Kidney (tissue), 14 donors: Measurements from ENCODE around the gene PDE9A. TPM values are rescaled to one million over a fixed set of nuclear protein-coding genes. Genes with fewer than 3 reads are reported as not detected.

ENCODE experiments used
- DNase-seq, 5 donors: peaks; one replicate each; pipeline ENCODE4 v3.0.0-alpha.2; 2013 to 2020
- FAIRE-seq: peaks from 2 replicates; lab custom pipeline; 2012; peaks lifted over from hg19 to GRCh38; lab: Jason Lieb, UNC
- H3K27ac ChIP-seq, 2 donors: one replicate each; pipeline ENCODE4 v1.7.0; 2013; ENCODE audit warnings: low read depth in 2 of 2, low read length in 2 of 2, inconsistent platforms in 1 of 2
- H3K27me3 ChIP-seq: one replicate; pipeline ENCODE4 v1.7.1; 2013; ENCODE audit warnings: low read length, inconsistent platforms; ENCODE audit not compliant: control insufficient read depth, insufficient read depth
- H3K36me3 ChIP-seq, 3 donors: one replicate each; pipeline versions ENCODE4 v1.7.0 to v1.7.1; 2013; ENCODE audit warnings: low read length in 3 of 3, control low read depth in 1 of 3, inconsistent platforms in 1 of 3; ENCODE audit not compliant: insufficient read depth in 3 of 3, control insufficient read depth in 2 of 3
- H3K4me1 ChIP-seq, 3 donors: one replicate each; pipeline versions ENCODE4 v1.7.0 to v1.7.1; 2013; ENCODE audit warnings: low read length in 3 of 3, inconsistent platforms in 1 of 3, low read depth in 1 of 3; ENCODE audit not compliant: control insufficient read depth in 2 of 3, insufficient read depth in 2 of 3
- H3K4me3 ChIP-seq, 3 donors: one replicate each; pipeline versions ENCODE4 v1.7.0 to v1.8.1; 2013; ENCODE audit warnings: low read length in 3 of 3, control low read depth in 1 of 3, inconsistent platforms in 1 of 3
- H3K9ac ChIP-seq, 3 donors: one replicate each; pipeline versions ENCODE4 v1.7.0 to v1.7.1; 2013; ENCODE audit warnings: low read length in 3 of 3, control low read depth in 1 of 3, inconsistent platforms in 1 of 3
- H3K9me3 ChIP-seq, 3 donors: one replicate each; pipeline versions ENCODE4 v1.7.0 to v1.7.1; 2013; ENCODE audit warnings: low read length in 3 of 3, control low read depth in 1 of 3, inconsistent platforms in 1 of 3; ENCODE audit not compliant: control insufficient read depth in 2 of 3, insufficient read depth in 1 of 3
- CTCF ChIP-seq: IDR thresholded peaks from 3 replicates; pipeline ENCODE4 v1.5.1; 2012; ENCODE audit warnings: mild to moderate bottlenecking, moderate library complexity, borderline replicate concordance; ENCODE audit not compliant: insufficient read depth; ENCODE audit errors: extremely low read depth
- intact Hi-C: fragments of 100-400 bp; cut with DNase I; formaldehyde crosslinking; loops from one replicate; pipeline ENCODE4 v1.11.1; 2022
- polyA plus RNA-seq: library from polyadenylated mRNA; stranded (reverse); fragments of 350-450 nt; fragmentation: Illumina TruSeq; extraction: RNeasy Lipid Tissue Mini Kit (QIAGEN cat#74804); gene quantifications from one replicate; pipeline ENCODE4 v1.2.3, GENCODE V29; 2014; ENCODE audit warnings: low read depth, low replicate concordance; ENCODE audit not compliant: insufficient read depth
- total RNA-seq: library from RNA; stranded (reverse); fragmentation: NEBNext Ultra II Directional; extraction: Animal tissue kit (Norgen Biotek cat#: 25700); gene quantifications from one replicate; pipeline ENCODE4 v1.2.1, GENCODE V29; 2021
- donor health status: control.
- donor health status: control.
- donor health status: control.
- donor health status: control.
- donor health status: control.
- donor health status: DM: yes; HTN: yes; CAD: no.
- donor health status: Normal renal cell carcinoma (clear cell type).

Gene PDE9A
- total and polyA plus RNA-seq, 2 donors from 2014 or later = 30.1 to 39.0 TPM

GRCh38 chr21:42676808-42677207 lies 23.4 kb downstream of the PDE9A start:
- Histone ChIP-seq H3K27me3 (no peaks in the 10 kb centered on the region), H3K36me3 (peaks cover 0 to 4% (median 0%) of the 10 kb centered on the region in 3 donors), H3K4me1 (peaks cover 0 to 9% (median 4%) of the 10 kb centered on the region in 3 donors), H3K4me3 (no peak overlapping the region), H3K9ac (no peak overlapping the region), H3K27ac (no peak overlapping the region), H3K9me3 (no peaks in the 10 kb centered on the region)
- intact Hi-C loops = no loop called here
- DNase-seq = peak in 3 of 5 donors; percentile 56 to 65 (median 59)
- no peak for TF ChIP-seq CTCF
- FAIRE-seq = no peak

GRCh38 chr21:42677339-42678321 lies 24.2 kb downstream of the PDE9A start:
- no peaks in the 10 kb centered on the region for H3K27me3 ChIP-seq
- H3K4me1 ChIP-seq = peaks cover 0 to 8% (median 4%) of the 10 kb centered on the region in 3 donors
- DNase-seq = peak in 3 of 5 donors; percentile 51 to 88 (median 69)
- H3K9me3 ChIP-seq = no peaks in the 10 kb centered on the region
- H3K27ac ChIP-seq = no peak overlapping the region
- intact Hi-C loops = no loop called here
- peaks cover 0 to 4% (median 0%) of the 10 kb centered on the region in 3 donors for H3K36me3 ChIP-seq
- TF ChIP-seq CTCF = no peak
- H3K9ac ChIP-seq = peak overlapping the region in 1 of 3 donors; percentile 19
- no peak for FAIRE-seq
- no peak overlapping the region for H3K4me3 ChIP-seq

- FAIRE-seq (no peak), DNase-seq (no peak)
- intact Hi-C loops = no loop called here
- no peak for TF ChIP-seq CTCF
- Histone ChIP-seq H3K27ac (no peak overlapping the region), H3K9ac (no peak overlapping the region), H3K36me3 (peaks cover 0 to 4% (median 0%) of the 10 kb centered on the region in 3 donors), H3K9me3 (no peaks in the 10 kb centered on the region), H3K4me3 (no peak overlapping the region), H3K4me1 (peaks cover 0 to 4% (median 3%) of the 10 kb centered on the region in 3 donors), H3K27me3 (no peaks in the 10 kb centered on the region)
Observed at GRCh38 chr21:42678618-42679295, 25.3 kb downstream of the PDE9A start.
